Mononuclear cell (primary cell): ENCODE results near the gene RSPH4A. TPM values are rescaled to one million over a fixed set of nuclear protein-coding genes. Genes with fewer than 3 reads are reported as not detected.
"Not testable (repeated sequence)": the region's sequence is repeated elsewhere in the genome, so short reads cannot be mapped to it uniquely, and the experiment has no call there.

Experiments used
- H3K27me3 ChIP-seq: 2 replicates; pipeline ENCODE4 v1.6.0; 2011; ENCODE audit warnings: low read length, control low read depth; ENCODE audit not compliant: insufficient read depth
- H3K4me1 ChIP-seq: 2 replicates; pipeline ENCODE4 v1.5.1; 2011; ENCODE audit warnings: mild to moderate bottlenecking, low read length, control low read depth; ENCODE audit not compliant: insufficient read depth
- H3K4me3 ChIP-seq: 2 replicates; pipeline ENCODE4 v1.5.1; 2011; ENCODE audit warnings: mild to moderate bottlenecking, low read length, moderate library complexity
- H3K9me3 ChIP-seq: 2 replicates; pipeline ENCODE4 v1.5.1; 2011; ENCODE audit warnings: low read depth, mild to moderate bottlenecking, control low read depth, low read length
- total RNA-seq: library from RNA; depleted of rRNA; stranded (reverse); fragments of >200 nt; gene quantifications from one replicate; pipeline ENCODE4 v1.2.3, GENCODE V29; 2012

The RSPH4A gene
- total RNA-seq, 1 donor, result 1.3 TPM

DNA sequence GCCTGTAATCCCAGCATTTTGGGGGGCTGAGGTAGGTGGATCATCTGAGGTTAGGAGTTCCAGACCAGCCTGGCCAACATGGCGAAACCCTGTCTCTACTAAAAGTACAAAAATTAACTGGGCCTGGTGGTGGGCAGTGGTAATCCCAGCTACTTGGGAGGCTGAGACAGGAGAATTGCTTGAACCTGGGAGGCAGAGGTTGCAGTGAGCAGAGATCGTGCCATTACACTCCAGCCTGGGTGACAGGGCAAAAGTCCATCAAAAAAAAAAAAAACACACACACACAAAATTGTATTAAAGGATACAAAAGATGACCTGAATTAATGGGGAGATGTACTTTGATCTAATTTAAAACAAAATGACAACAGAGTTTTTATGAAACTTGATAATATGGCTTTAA is 47.9 kb downstream of the RSPH4A start:
- H3K4me3 ChIP-seq, H3K27me3 ChIP-seq, H3K9me3 ChIP-seq: not testable (repeated sequence)
- H3K4me1 ChIP-seq, result peaks cover 23% of the 10 kb centered on the region

DNA sequence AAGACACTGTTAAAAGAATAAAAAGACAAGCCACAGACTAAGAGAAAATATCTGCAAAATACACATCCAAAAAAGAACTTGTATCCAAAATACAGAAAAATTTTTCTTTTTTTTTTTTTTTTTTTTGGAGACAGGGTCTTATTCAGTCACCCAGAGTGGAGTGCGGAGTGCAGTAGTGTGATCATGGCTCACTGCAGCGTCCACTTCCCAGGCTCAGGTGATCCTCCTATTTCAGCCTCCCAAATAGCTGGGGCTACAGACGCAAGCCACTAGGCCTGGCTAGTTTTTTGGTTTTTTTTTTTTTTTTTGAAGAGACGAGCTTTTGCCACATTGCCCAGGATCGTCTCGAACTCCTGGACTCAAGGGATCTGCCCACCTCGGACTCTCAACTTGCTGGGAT is 49.2 kb downstream of the RSPH4A start:
- H3K9me3 ChIP-seq, result no peaks in the 10 kb centered on the region
- H3K4me3 ChIP-seq, result no peak overlapping the region
- no peaks in the 10 kb centered on the region for H3K27me3 ChIP-seq
- peaks cover 23% of the 10 kb centered on the region for H3K4me1 ChIP-seq

DNA sequence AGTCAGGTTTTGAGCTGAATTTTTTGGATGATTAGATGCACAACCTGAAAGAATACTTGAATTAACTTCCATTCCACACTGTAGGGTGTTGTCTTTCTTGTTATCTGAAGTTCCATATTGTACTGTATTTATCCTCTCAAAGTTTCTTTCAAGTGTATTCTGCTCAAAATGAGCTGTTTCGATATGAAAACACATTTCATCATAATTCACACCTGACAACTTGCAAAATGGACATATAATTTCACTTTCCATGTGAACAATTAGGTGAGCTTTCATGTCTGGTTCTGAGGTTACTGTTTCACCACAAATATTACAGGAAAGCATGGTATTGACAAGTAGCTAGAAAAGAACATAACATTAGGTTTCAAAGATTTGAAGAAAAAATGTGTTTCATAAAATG is 50.6 kb downstream of the RSPH4A start:
- Histone ChIP-seq H3K9me3 (no peaks in the 10 kb centered on the region), H3K4me1 (peaks cover 23% of the 10 kb centered on the region), H3K4me3 (no peak overlapping the region), H3K27me3 (no peaks in the 10 kb centered on the region)

DNA sequence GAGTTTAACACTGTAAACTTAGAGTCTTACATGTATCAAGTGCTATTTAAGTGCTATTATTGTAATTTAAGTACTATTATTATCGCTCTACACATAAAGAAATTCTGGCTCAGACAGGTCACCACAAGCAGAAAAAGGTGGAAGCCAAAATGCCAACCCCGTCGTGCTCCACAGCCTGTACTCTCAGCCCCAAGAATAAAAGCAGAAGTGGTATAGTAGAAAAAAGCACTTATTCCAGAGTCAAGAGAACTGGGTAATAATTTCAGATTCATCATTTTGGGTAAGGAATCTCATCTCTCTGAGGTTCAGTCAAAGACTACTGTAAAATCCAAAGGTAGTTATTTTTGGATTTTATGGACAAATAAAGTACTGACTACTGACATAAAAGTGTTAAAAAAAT is 51.3 kb downstream of the RSPH4A start:
- Histone ChIP-seq H3K27me3 (no peaks in the 10 kb centered on the region), H3K4me1 (peaks cover 23% of the 10 kb centered on the region), H3K4me3 (peak overlapping the region; percentile 76), H3K9me3 (no peaks in the 10 kb centered on the region)

DNA sequence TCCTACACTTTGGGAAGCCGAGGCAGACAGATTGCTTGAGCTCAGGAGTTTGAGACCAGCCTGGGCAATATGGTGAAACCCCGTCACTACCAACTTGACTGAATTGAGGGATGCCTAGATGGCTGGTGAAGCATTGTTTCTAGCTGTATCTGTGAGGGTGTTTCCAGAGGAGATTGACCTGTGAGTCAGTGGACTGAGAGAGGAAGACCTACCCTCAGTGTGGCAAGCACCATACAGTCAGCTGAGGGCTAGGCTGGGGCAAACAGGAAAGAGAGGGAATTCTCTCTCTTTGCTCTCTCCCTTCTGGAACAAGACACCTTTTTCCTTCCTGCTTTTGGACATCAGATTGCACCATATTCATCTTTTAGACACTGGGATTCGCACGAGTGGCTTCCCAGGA is 56.0 kb downstream of the RSPH4A start:
- H3K9me3 ChIP-seq, result no peaks in the 10 kb centered on the region
- peaks cover 3% of the 10 kb centered on the region for H3K4me1 ChIP-seq
- no peaks in the 10 kb centered on the region for H3K27me3 ChIP-seq
- H3K4me3 ChIP-seq, result no peak overlapping the region

DNA sequence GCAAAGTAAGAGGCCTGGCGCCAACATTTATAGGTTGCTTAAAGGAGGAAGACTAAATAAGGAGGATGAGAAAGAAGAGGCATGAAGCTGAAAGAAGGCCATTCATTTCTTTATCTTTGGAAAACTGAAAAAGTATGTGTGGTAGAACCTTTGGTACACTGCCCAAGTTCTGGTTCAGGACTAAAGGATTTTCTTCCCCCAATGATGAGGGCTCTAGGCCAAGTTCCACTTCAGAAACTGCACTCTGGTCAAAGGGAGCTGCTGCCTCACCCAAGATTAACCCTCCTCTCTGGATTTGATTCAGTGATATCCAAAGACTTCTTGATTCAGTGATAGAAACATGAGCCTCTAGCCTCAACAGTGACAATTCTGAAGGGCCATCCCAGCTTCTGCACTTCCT is 59.7 kb downstream of the RSPH4A start:
- no peaks in the 10 kb centered on the region for H3K27me3 ChIP-seq
- H3K4me3 ChIP-seq, result no peak overlapping the region
- no peaks in the 10 kb centered on the region for H3K9me3 ChIP-seq

DNA sequence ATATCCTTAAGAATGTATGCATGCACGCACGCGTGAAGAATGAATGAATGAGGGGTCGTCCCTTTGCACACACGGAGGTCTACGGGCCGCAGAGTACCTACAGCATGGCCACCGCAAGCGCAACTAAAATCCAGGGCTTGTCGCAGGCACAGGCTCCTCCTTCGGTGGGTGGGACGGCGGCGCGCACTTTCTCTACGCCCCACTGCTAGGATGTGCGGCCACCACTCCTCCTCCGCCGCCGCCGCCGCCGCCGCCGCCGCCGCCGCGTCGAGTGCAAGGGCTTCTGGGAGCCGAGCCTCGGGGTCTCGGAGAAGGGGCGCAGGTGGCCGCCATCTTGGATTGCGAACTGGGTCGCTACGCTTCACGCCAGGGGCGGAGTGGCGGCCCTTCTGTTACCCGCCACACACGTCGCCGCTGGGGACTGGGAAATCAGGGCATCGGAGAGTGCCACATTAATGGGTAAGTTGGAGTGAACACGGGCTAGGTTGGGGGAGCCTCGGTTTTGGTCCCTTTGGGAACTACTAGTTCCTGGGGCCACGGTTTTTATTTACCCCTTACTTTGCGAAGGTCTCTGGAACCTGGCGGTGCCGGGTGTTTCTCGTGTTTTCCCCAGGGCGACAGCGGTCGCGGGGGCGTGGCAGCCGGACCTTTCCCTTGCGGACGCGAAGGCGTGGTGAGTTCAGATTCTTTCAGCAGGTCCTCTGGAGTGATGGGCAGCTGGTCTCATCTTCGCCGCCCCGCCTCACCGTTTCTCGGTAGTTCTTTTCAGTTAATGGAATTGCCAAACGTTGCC is 64.8 kb downstream of the RSPH4A start, which contains the start of gene KPNA5:
Gene KPNA5 (plus strand): TSS at position 332 of the 793 bp plus-strand sequence. CDS start 124 bp downstream, at position 456.
- Histone ChIP-seq H3K27me3 (no peaks in the 10 kb centered on the region), H3K4me3 (peak within 1 kb of the TSS; percentile 91), H3K4me1 (peaks cover 26% of the 10 kb centered on the region), H3K9me3 (no peaks in the 10 kb centered on the region)

More for the DNA sequence above, 59.7 kb downstream of the RSPH4A start:
- peaks cover 9% of the 10 kb centered on the region for H3K4me1 ChIP-seq

DNA sequence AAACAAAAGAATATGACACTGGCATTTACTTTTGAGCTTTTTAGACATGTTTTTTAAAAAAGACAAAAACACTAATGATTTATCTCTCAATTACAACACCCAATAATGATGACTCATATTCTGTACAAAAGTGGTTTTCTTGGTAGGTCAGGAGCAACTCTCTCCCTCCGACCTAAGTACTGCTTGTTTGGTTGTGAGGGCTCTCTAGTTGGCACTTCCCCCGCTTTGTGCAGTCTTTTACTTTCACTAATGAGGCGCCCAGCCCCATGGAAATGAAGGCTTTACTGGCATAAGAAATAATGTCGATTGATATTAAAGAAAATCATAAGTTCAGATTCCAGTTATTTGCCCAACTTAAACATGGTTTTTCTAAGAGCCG is 66.0 kb downstream of the RSPH4A start:
- H3K4me1 ChIP-seq, result peaks cover 26% of the 10 kb centered on the region
- no peaks in the 10 kb centered on the region for H3K27me3 ChIP-seq
- peak overlapping the region; percentile 91 for H3K4me3 ChIP-seq
- H3K9me3 ChIP-seq, result no peaks in the 10 kb centered on the region

Other genes with a start within 250 kb of the RSPH4A start
- 98.8 TPM for gene DSE, start 245.5 kb upstream of the RSPH4A start, total RNA-seq
- 19.7 TPM for gene CALHM6, start 155.1 kb upstream of the RSPH4A start, total RNA-seq
- gene CALHM5, start 104.8 kb upstream of the RSPH4A start, total RNA-seq, result 0.42 TPM
- 2.1 TPM for gene TRAPPC3L, start 70.8 kb upstream of the RSPH4A start, total RNA-seq
- gene CALHM4, start 62.7 kb upstream of the RSPH4A start, total RNA-seq, result 0.21 TPM
- gene RWDD1, start 45.0 kb upstream of the RSPH4A start, total RNA-seq, result 61.0 TPM
- gene ZUP1, start 52.3 kb downstream of the RSPH4A start, total RNA-seq, result 21.1 TPM
- gene KPNA5, start 64.7 kb downstream of the RSPH4A start, total RNA-seq, result 53.0 TPM
- gene FAM162B, start 149.2 kb downstream of the RSPH4A start, total RNA-seq, result not detected
- gene GPRC6A, start 212.6 kb downstream of the RSPH4A start, total RNA-seq, result not detected